ENCODE measurements around the gene NCOA7.
"Not testable (repeated sequence)": the region's sequence is repeated elsewhere in the genome, so short reads cannot be mapped to it uniquely, and the experiment has no call there.

Gene NCOA7

DNA sequence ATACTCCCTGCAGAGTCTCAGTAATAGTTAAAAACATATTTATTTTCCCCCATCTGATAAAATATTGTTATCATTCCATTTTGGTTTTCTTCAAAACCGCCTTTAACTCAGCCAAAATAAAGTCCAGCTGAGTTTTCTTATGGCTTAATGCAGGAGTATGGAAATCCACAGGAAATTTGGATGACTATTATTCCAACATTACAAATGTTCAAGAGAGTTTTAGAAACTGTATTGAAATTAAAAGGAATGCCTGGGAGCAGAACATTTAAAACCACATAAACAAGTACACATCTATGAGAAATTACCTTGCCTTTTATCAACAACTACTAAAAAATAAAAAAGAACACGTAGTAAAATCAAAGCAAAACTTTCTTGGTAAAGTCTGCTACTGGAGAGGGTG is 45.7 kb downstream of the NCOA7 start:
- no peak for DNase-seq (ENCODE audit: low spot score)

DNA sequence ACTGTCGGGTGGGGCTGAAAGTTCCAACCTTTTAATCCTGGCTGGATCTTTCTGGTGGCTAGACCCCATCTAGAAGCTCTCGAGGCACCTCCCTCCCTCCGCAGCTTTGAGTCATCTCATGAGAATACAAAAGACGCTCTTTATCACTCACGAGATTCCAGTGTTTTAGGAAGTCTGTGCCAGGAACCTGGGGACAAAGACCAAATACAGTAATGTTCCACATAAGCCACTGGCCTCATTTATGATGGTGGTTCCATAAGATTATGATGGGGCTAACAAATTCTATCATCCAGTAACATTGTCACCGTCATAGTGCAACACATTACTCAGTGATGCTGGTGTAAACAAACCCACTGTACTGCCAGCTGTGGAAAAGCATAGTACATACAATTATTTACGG is 48.7 kb downstream of the NCOA7 start:
- DNase-seq (ENCODE audit: low spot score): no peak

DNA sequence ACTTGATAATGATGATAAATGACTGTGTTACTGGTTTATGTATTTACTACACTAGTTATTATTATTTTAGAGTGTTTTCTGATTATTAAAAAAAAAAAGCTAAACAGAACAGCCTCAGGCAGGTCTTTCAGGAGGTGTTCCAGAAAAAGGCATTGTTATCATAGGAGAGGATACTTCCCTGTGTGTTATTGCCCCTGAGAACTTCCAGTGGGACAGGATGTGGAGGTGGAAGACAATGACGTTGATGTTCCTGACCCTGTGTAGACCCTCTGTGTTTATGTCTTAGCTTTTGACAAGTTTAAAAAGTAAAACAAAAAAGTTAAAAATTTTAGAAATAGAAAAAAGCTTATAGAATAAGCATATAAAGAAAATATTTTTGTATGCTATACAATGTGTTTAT is 49.1 kb downstream of the NCOA7 start:
- DNase-seq (ENCODE audit: low spot score): no peak

- DNase-seq (ENCODE audit: low spot score): no peak
Measured at GRCh38 chr6:125841356-125842090, 50.8 kb downstream of the NCOA7 start.

GRCh38 chr6:125842091-125842626 is 51.4 kb downstream of the NCOA7 start:
- DNase-seq (ENCODE audit: low spot score): no peak

DNA sequence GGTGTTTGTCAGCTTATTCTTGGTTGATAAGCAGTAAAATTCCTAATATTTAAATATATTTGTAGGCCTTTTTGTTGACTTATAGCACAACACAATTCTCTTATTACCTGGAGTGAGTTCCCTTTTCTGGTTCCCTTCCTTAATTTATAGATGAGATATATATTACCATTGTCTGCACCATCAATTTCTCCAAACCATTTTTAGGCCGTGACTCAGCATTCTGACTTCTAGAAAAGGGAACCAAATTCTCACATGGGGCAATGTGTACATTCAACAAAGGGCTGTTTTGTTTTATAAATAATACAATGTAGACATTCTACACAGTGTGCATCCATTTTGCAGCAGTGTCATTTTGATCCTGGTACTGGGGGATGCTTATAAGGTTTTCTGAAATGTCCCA is 52.8 kb downstream of the NCOA7 start:
- no peak for DNase-seq (ENCODE audit: low spot score)

DNA sequence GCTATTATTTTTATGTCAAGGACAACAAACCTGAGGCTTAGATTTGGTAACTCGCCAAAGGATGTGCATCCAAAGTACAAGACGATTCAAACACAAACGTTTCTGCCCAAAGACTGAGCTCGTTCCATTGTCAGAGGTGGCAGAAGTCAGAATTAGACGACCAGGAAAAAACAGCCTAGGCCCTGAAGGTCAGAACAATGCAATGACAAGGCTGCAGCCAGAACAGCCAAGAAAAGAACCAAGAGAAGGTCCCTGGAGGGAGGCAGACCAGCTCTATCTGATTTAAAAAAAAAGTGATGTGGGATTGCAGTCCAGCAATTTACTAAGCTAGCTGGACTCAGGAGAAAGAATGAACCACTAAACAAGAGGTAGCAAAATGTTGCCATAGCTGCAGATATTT is 54.2 kb downstream of the NCOA7 start:
- no peak for DNase-seq (ENCODE audit: low spot score)

- DNase-seq (ENCODE audit: low spot score): no peak
Measured at GRCh38 chr6:125846292-125847024, 55.7 kb downstream of the NCOA7 start.

DNA sequence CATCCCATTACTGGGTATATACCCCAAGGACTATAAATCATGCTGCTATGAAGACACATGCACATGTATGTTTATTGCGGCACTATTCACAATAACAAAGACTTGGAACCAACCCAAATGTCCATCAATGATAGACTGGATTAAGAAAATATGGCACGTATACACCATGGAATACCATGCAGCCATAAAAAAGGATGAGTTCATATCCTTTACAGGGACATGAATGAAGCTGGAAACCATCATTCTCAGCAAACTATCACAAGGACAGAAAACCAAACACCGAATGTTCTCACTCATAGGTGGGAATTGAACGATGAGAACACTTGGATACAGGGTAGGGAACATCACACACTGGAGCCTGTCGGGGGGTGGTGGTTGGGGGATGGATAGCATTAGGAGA is 57.5 kb downstream of the NCOA7 start:
- not testable (repeated sequence) for DNase-seq (ENCODE audit: low spot score)

GRCh38 chr6:125850361-125850760 is 59.6 kb downstream of the NCOA7 start:
- no peak for DNase-seq (ENCODE audit: low spot score)

DNA sequence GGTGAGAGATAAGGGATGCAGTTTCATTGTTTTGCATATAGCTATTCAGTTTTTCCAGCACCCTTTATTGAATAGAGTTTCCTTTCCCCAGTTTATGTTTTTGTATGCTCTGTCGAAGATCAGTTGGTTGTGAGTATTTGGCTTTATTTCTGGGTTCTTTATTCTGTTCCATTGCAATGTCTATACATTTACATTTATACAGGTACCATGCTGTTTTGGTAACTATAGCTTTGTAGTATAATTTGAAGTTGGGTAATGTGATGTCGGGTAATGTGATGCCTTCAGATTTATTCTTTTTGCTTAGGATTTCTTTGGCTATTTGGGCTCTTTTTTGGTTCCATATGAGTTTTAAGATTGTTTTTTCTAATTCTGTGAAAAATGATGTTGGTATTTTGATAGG is 61.8 kb downstream of the NCOA7 start:
- DNase-seq (ENCODE audit: low spot score): no peak

DNA sequence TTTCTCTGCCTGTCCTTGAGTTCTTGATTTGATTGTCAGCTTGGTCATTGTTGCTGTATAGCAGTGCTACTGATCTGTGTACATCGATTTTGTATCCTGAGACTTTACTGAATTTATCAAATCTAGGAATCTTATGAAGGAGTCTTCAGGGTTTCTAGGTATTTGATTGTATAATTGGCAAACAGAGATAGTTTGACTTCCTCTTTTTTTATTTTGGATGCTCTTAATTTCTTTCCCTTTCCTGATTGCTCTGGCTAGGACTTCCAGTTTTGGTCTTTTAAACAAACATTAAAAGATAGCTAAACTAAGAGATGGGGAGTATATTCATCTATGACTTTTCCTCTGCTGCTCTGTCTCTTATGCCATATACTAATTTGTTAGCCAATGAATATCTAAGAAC is 62.4 kb downstream of the NCOA7 start:
- DNase-seq (ENCODE audit: low spot score): no peak

GRCh38 chr6:125853756-125854155 is 63.0 kb downstream of the NCOA7 start:
- DNase-seq (ENCODE audit: low spot score): no peak

DNA sequence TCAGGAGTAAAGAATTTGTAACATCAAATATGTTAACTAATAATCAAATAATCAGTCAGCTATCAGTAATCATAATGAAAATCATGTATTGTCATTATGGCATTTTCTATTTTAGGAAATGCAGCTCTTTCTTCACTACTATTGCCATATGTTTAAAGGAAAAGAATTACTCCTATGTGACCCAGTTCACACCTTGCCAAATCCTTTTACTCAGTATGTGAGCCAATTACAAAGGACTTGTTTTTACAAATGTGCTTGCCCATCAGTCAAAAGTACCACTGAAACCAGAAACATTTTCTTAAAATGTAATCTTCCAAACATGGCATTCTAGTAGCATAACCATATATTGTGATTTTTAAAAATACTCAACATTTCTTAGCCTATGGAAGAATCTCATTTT is 63.6 kb downstream of the NCOA7 start:
- no peak for DNase-seq (ENCODE audit: low spot score)

- DNase-seq (ENCODE audit: low spot score): no peak
Measured at GRCh38 chr6:125855783-125856182, 65.0 kb downstream of the NCOA7 start.

GRCh38 chr6:125857846-125858245 is 67.1 kb downstream of the NCOA7 start:
- DNase-seq (ENCODE audit: low spot score): no peak

- peak; percentile 64 for DNase-seq (ENCODE audit: low spot score)
Measured at GRCh38 chr6:125858427-125859320, 67.9 kb downstream of the NCOA7 start.

- DNase-seq (ENCODE audit: low spot score): no peak
Measured at GRCh38 chr6:125859727-125860126, 69.0 kb downstream of the NCOA7 start.

DNA sequence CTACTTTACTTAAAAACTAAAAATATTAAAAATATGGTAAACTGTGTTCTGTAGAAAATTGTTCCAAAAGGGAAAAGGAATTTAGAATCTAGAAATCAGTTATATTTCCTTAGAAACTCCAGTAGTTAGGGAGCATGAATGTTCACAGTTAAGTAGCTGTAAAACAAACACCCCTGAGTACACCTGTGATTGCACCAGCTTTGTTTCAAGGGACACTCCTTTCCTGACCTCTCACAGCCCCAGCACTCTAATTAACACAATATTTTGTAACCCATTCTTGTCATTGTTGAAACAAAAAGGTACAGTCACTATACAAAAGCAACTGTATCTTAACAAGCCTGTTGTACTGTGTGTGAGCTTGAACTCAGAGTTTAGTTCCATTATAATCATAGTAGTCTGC is 72.3 kb downstream of the NCOA7 start:
- no peak for DNase-seq (ENCODE audit: low spot score)

DNA sequence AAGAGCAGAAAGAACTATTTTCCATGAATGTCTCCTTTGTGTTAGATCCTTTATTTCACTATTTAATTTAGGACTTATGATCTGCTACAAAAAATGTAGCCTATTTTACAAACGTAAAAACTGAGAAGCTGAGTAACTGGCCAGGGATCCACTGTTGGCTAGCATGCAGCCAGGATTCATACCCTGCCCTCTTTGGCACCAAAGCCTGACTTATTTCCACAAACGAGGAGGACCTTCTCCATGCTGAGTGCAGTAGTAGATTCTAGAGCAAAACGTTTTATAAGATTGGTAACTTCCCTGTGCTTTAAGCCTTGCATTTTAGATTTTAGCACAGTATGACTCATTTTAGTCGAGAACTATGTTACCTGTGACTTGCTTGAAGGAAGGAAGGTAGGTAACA is 74.3 kb downstream of the NCOA7 start:
- DNase-seq (ENCODE audit: low spot score): no peak

- no peak for DNase-seq (ENCODE audit: low spot score)
Measured at GRCh38 chr6:125866433-125866832, 75.7 kb downstream of the NCOA7 start.

- DNase-seq (ENCODE audit: low spot score): peak; percentile 82
Measured at GRCh38 chr6:125867483-125867942, 76.8 kb downstream of the NCOA7 start.

Data from LoVo (cell line).